G401.6 (cell line): Measurements from ENCODE around the gene RHBDF2.

ENCODE experiments used
- FAIRE-seq: peaks from 2 replicates; lab custom pipeline; 2012; peaks lifted over from hg19 to GRCh38; lab: Jason Lieb, UNC

Gene RHBDF2

GRCh38 chr17:76437467-76438402 lies 63.5 kb downstream of the RHBDF2 start:
- FAIRE-seq: no peak

- FAIRE-seq: no peak
Observed at GRCh38 chr17:76435751-76436150, 65.5 kb downstream of the RHBDF2 start.

- no peak for FAIRE-seq
Observed at GRCh38 chr17:76434870-76435269, 66.4 kb downstream of the RHBDF2 start.

- no peak for FAIRE-seq
Observed at GRCh38 chr17:76433693-76434092, 67.5 kb downstream of the RHBDF2 start.

GRCh38 chr17:76432712-76433336 lies 68.4 kb downstream of the RHBDF2 start:
- no peak for FAIRE-seq

- FAIRE-seq: no peak
Observed at GRCh38 chr17:76432004-76432403, 69.2 kb downstream of the RHBDF2 start.

GRCh38 chr17:76431509-76431908 lies 69.7 kb downstream of the RHBDF2 start:
- no peak for FAIRE-seq

GRCh38 chr17:76428511-76428910 lies 72.7 kb downstream of the RHBDF2 start:
- FAIRE-seq: no peak

GRCh38 chr17:76427501-76428231 lies 73.6 kb downstream of the RHBDF2 start:
- no peak for FAIRE-seq

- FAIRE-seq: no peak
Observed at GRCh38 chr17:76426853-76427252, 74.4 kb downstream of the RHBDF2 start.

- FAIRE-seq: no peak
Observed at GRCh38 chr17:76422860-76423259, 78.4 kb downstream of the RHBDF2 start.

- FAIRE-seq: no peak
Observed at GRCh38 chr17:76422406-76422805, 78.8 kb downstream of the RHBDF2 start.

GRCh38 chr17:76421044-76421407 lies 80.2 kb downstream of the RHBDF2 start:
- FAIRE-seq: no peak
